GM19463 (cell line): ENCODE results near the gene GHRHR.
A peak's percentile ranks its signal among the peaks of the same experiment; 100 is the strongest.

Experiments
- ATAC-seq: cut with Tn5 transposase; IDR thresholded peaks from one replicate; pipeline ENCODE4 v1.9.1; 2021; ENCODE audit warnings: mild to moderate bottlenecking, moderate library complexity; ENCODE audit not compliant: unreplicated experiment

GHRHR gene

GRCh38 chr7:30965883-30966282, 2.1 kb downstream of the GHRHR start:
- ATAC-seq, result no peak

- ATAC-seq, result peak; percentile 43
Observed at GRCh38 chr7:30968294-30968693, 4.5 kb downstream of the GHRHR start.

- peak; percentile 33 for ATAC-seq
Observed at GRCh38 chr7:30968747-30969603, 5.2 kb downstream of the GHRHR start.

- ATAC-seq, result no peak
Observed at GRCh38 chr7:30969604-30969970, 5.8 kb downstream of the GHRHR start.

- ATAC-seq, result no peak
Observed at GRCh38 chr7:30970074-30970473, 6.3 kb downstream of the GHRHR start.

GRCh38 chr7:30970594-30971094, 6.9 kb downstream of the GHRHR start:
- no peak for ATAC-seq

GRCh38 chr7:30971440-30971839, 7.7 kb downstream of the GHRHR start:
- no peak for ATAC-seq

- ATAC-seq, result no peak
Observed at GRCh38 chr7:30971840-30972563, 8.2 kb downstream of the GHRHR start.

GRCh38 chr7:30973292-30973691, 9.5 kb downstream of the GHRHR start:
- ATAC-seq, result no peak

GRCh38 chr7:30973791-30974604, 10.2 kb downstream of the GHRHR start:
- ATAC-seq, result no peak

GRCh38 chr7:30974605-30975255, 11.0 kb downstream of the GHRHR start:
- peak; percentile 97 for ATAC-seq

GRCh38 chr7:30975256-30975899, 11.6 kb downstream of the GHRHR start:
- ATAC-seq, result peak; percentile 2

GRCh38 chr7:30976381-30976780, 12.6 kb downstream of the GHRHR start:
- no peak for ATAC-seq

GRCh38 chr7:30977222-30977621, 13.5 kb downstream of the GHRHR start:
- ATAC-seq, result no peak

GRCh38 chr7:30977896-30978564, 14.3 kb downstream of the GHRHR start:
- ATAC-seq, result no peak

GRCh38 chr7:30979027-30979426, 15.3 kb downstream of the GHRHR start:
- ATAC-seq, result no peak

GRCh38 chr7:30980194-30980593, 16.4 kb downstream of the GHRHR start:
- no peak for ATAC-seq

- no peak for ATAC-seq
Observed at GRCh38 chr7:30980751-30981150, 17.0 kb downstream of the GHRHR start.

- peak; percentile 91 for ATAC-seq
Observed at GRCh38 chr7:30983042-30983913, 19.5 kb downstream of the GHRHR start.
